HG03025 (cell line): ENCODE measurements around the gene RETREG1.

Experiments
- ATAC-seq: cut with Tn5 transposase; IDR thresholded peaks from one replicate; pipeline ENCODE4 v1.9.1; 2021; ENCODE audit warnings: mild to moderate bottlenecking, moderate library complexity; ENCODE audit not compliant: unreplicated experiment, low FRiP score

The RETREG1 gene

GRCh38 chr5:16534280-16534679 lies 82.5 kb downstream of the RETREG1 start:
- no peak for ATAC-seq

- no peak for ATAC-seq
These were observed 85.6 kb downstream of the RETREG1 start for GRCh38 chr5:16531063-16531648.

GRCh38 chr5:16529306-16529705 lies 87.5 kb downstream of the RETREG1 start:
- ATAC-seq, result no peak

- no peak for ATAC-seq
These were observed 88.3 kb downstream of the RETREG1 start for GRCh38 chr5:16528382-16529110.

- ATAC-seq, result no peak
These were observed 91.1 kb downstream of the RETREG1 start for GRCh38 chr5:16525651-16526050.

- ATAC-seq, result no peak
These were observed 92.5 kb downstream of the RETREG1 start for GRCh38 chr5:16524286-16524685.

GRCh38 chr5:16521521-16522483 lies 95.0 kb downstream of the RETREG1 start:
- no peak for ATAC-seq

GRCh38 chr5:16520841-16521240 lies 96.0 kb downstream of the RETREG1 start:
- ATAC-seq, result no peak

- ATAC-seq, result no peak
These were observed 97.4 kb downstream of the RETREG1 start for GRCh38 chr5:16519435-16519834.

GRCh38 chr5:16518606-16519005 lies 98.2 kb downstream of the RETREG1 start:
- no peak for ATAC-seq

- ATAC-seq, result no peak
These were observed 101.3 kb downstream of the RETREG1 start for GRCh38 chr5:16515532-16515931.

- ATAC-seq, result no peak
These were observed 106.7 kb downstream of the RETREG1 start for GRCh38 chr5:16510098-16510497.

- ATAC-seq, result no peak
These were observed 107.9 kb downstream of the RETREG1 start for GRCh38 chr5:16508730-16509531.

GRCh38 chr5:16507716-16508115 lies 109.1 kb downstream of the RETREG1 start:
- no peak for ATAC-seq

GRCh38 chr5:16505904-16506303 lies 110.9 kb downstream of the RETREG1 start:
- no peak for ATAC-seq

- no peak for ATAC-seq
These were observed 111.5 kb downstream of the RETREG1 start for GRCh38 chr5:16505140-16505891.

GRCh38 chr5:16504571-16504970 lies 112.2 kb downstream of the RETREG1 start:
- no peak for ATAC-seq

- ATAC-seq, result no peak
These were observed 113.9 kb downstream of the RETREG1 start for GRCh38 chr5:16502866-16503265.

GRCh38 chr5:16500024-16500423 lies 116.8 kb downstream of the RETREG1 start:
- no peak for ATAC-seq

GRCh38 chr5:16497546-16497945 lies 119.3 kb downstream of the RETREG1 start:
- no peak for ATAC-seq
